Endothelial cell (in vitro differentiated cells): Measurements from ENCODE around the gene MSH5. TPM values are rescaled to one million over a fixed set of nuclear protein-coding genes. Genes with fewer than 3 reads are reported as not detected.

Experiments
- DNase-seq: peaks from one replicate; pipeline ENCODE4 v3.0.0; 2021; ENCODE audit warnings: low spot score
- H3K27ac Mint-ChIP-seq: one replicate; pipeline ENCODE4 v1.8.0; 2021; ENCODE audit warnings: mixed read lengths, inconsistent platforms; ENCODE audit not compliant: unreplicated experiment
- H3K27me3 Mint-ChIP-seq: one replicate; pipeline ENCODE4 v1.8.0; 2021; ENCODE audit warnings: mild to moderate bottlenecking, moderate library complexity, mixed read lengths, inconsistent platforms; ENCODE audit not compliant: unreplicated experiment
- H3K36me3 Mint-ChIP-seq: one replicate; pipeline ENCODE4 v1.8.0; 2021; ENCODE audit warnings: mild to moderate bottlenecking, low read depth, mixed read lengths, inconsistent platforms; ENCODE audit not compliant: unreplicated experiment
- H3K4me1 Mint-ChIP-seq: one replicate; pipeline ENCODE4 v1.8.0; 2021; ENCODE audit warnings: mild to moderate bottlenecking, mixed read lengths, inconsistent platforms; ENCODE audit not compliant: unreplicated experiment
- H3K4me3 Mint-ChIP-seq: one replicate; pipeline ENCODE4 v1.8.0; 2021; ENCODE audit warnings: mild to moderate bottlenecking, mixed read lengths, inconsistent platforms; ENCODE audit not compliant: unreplicated experiment
- H3K9me3 Mint-ChIP-seq: one replicate; pipeline ENCODE4 v1.8.0; 2021; ENCODE audit warnings: mixed read lengths, inconsistent platforms; ENCODE audit not compliant: unreplicated experiment
- total RNA-seq: library from RNA; stranded (reverse); fragmentation: NEBNext Ultra II Directional; extraction: Animal tissue kit (Norgen Biotek cat#: 25700); gene quantifications from one replicate; pipeline ENCODE4 v1.2.1, GENCODE V29; 2021; ENCODE audit not compliant: unreplicated experiment
- TF ChIP-seq, protein P1 (sequence below): fragments of 200-600 bp; sonication (generic); IDR thresholded peaks from one replicate; pipeline ENCODE4 v1.5.0; 2021; ENCODE audit warnings: antibody characterized with exemption; ENCODE audit not compliant: unreplicated experiment

The MSH5 gene
- total RNA-seq, 1 donor from 2014 or later, result 16.1 TPM

- Mint-ChIP-seq H3K4me1 (no peaks in the 10 kb centered on the region), H3K27ac (no peak overlapping the region), H3K9me3 (no peaks in the 10 kb centered on the region), H3K4me3 (no peak overlapping the region), H3K36me3 (peaks cover 13% of the 10 kb centered on the region), H3K27me3 (peaks cover 2% of the 10 kb centered on the region)
- TF ChIP-seq, protein P1, sequence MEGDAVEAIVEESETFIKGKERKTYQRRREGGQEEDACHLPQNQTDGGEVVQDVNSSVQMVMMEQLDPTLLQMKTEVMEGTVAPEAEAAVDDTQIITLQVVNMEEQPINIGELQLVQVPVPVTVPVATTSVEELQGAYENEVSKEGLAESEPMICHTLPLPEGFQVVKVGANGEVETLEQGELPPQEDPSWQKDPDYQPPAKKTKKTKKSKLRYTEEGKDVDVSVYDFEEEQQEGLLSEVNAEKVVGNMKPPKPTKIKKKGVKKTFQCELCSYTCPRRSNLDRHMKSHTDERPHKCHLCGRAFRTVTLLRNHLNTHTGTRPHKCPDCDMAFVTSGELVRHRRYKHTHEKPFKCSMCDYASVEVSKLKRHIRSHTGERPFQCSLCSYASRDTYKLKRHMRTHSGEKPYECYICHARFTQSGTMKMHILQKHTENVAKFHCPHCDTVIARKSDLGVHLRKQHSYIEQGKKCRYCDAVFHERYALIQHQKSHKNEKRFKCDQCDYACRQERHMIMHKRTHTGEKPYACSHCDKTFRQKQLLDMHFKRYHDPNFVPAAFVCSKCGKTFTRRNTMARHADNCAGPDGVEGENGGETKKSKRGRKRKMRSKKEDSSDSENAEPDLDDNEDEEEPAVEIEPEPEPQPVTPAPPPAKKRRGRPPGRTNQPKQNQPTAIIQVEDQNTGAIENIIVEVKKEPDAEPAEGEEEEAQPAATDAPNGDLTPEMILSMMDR, result no peak
- no peak for DNase-seq
These were observed 41.7 kb downstream of the MSH5 start for GRCh38 chr6:31781244-31782125.

DNA sequence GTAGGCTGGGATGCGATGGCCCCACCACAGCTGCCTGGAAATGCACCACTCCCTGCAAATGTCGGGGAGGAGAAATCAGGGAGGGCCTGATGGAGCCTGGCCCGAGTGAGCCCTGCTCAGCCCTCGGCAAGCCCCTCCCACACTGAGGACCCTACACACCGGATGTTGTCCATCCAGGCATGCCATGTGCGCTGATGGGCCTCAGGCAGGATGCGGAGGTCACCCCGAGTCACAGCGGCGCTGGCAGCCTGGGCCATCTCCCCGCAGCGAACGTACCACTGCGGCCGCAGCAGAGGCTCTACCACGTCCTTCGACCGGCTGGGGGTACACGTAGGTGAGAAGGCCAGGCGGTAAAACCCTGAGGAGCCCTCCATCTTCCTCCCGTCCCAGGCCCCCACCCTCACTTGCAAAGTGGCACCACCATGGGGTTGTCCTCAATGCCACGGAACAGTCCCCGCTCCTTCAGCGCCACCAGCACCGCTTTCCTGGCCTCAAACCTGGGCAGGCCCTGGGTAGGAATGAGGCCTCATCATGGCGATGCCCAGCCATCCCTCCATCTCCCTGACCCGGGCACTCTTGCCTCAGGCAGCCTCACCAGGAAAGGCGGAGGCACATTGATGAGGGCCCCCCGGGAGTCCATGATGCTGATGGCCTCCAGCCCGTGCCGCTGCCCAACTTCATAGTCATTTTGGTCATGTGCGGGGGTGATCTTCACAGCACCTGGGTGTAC is 42.5 kb downstream of the MSH5 start:
- TF ChIP-seq, protein P1, result no peak
- Mint-ChIP-seq H3K27me3 (peaks cover 2% of the 10 kb centered on the region), H3K27ac (no peak overlapping the region), H3K9me3 (no peaks in the 10 kb centered on the region), H3K4me3 (no peak overlapping the region), H3K36me3 (peaks cover 13% of the 10 kb centered on the region), H3K4me1 (no peaks in the 10 kb centered on the region)
- DNase-seq, result no peak

GRCh38 chr6:31784098-31784925 is 44.5 kb downstream of the MSH5 start:
- no peak overlapping the region for H3K4me3 Mint-ChIP-seq
- H3K4me1 Mint-ChIP-seq, result no peaks in the 10 kb centered on the region
- H3K27me3 Mint-ChIP-seq, result no peaks in the 10 kb centered on the region
- no peaks in the 10 kb centered on the region for H3K9me3 Mint-ChIP-seq
- peaks cover 13% of the 10 kb centered on the region for H3K36me3 Mint-ChIP-seq
- no peak overlapping the region for H3K27ac Mint-ChIP-seq
- TF ChIP-seq, protein P1, result no peak
- DNase-seq, result no peak

DNA sequence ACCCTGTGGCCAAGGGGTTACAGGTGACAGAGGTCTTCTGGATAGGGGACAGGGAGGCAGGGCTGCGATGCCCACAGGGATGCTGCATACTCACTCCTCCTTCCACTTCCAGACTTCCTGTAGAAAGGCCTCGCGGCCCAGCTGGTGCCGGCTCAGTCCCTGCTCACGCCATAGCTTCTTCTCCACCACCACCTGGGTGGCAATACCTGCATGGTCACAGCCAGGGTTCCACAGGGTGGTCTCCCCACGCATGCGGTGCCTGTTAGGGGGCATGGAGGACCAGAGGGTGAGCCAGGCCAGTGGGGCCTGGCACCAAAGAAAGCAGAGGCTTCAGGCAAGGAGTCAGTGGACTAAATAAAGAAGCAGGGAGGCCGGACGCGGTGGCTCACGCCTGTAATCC is 45.7 kb downstream of the MSH5 start:
- TF ChIP-seq, protein P1, result no peak
- Mint-ChIP-seq H3K36me3 (peaks cover 13% of the 10 kb centered on the region), H3K4me3 (no peak overlapping the region), H3K9me3 (no peaks in the 10 kb centered on the region), H3K27me3 (no peaks in the 10 kb centered on the region), H3K4me1 (peaks cover under 1% of the 10 kb centered on the region), H3K27ac (no peak overlapping the region)
- DNase-seq, result no peak
